Osteocyte (in vitro differentiated cells): ENCODE results near the gene ALDH3A2. TPM values are rescaled to one million over a fixed set of nuclear protein-coding genes. Genes with fewer than 3 reads are reported as not detected.

Experiments
- DNase-seq: peaks from one replicate; pipeline ENCODE4 v3.0.0; 2021; ENCODE audit warnings: mixed read lengths; ENCODE audit not compliant: unreplicated experiment; ENCODE audit errors: extremely low spot score
- H3K27ac Mint-ChIP-seq: one replicate; pipeline ENCODE4 v1.8.0; 2021; ENCODE audit warnings: mild to moderate bottlenecking, mixed read lengths; ENCODE audit not compliant: unreplicated experiment
- H3K27me3 Mint-ChIP-seq: one replicate; pipeline ENCODE4 v1.8.0; 2021; ENCODE audit warnings: mixed read lengths; ENCODE audit not compliant: unreplicated experiment
- H3K36me3 Mint-ChIP-seq: one replicate; pipeline ENCODE4 v1.8.0; 2021; ENCODE audit warnings: mixed read lengths; ENCODE audit not compliant: unreplicated experiment
- H3K4me1 Mint-ChIP-seq: one replicate; pipeline ENCODE4 v1.8.0; 2021; ENCODE audit warnings: mixed read lengths; ENCODE audit not compliant: unreplicated experiment
- H3K4me3 Mint-ChIP-seq: one replicate; pipeline ENCODE4 v1.8.0; 2021; ENCODE audit warnings: mild to moderate bottlenecking, moderate library complexity, mixed read lengths; ENCODE audit not compliant: unreplicated experiment
- H3K9me3 Mint-ChIP-seq: one replicate; pipeline ENCODE4 v1.8.0; 2021; ENCODE audit warnings: mixed read lengths; ENCODE audit not compliant: unreplicated experiment
- total RNA-seq: library from RNA; stranded (reverse); gene quantifications from 2 replicates; pipeline ENCODE4 v1.2.1, GENCODE V29; 2021
- TF ChIP-seq, protein P1 (sequence below): fragments of 200-600 bp; sonication (generic); IDR thresholded peaks from 2 replicates; pipeline ENCODE4 v1.5.0; 2021; ENCODE audit warnings: antibody characterized with exemption, mild to moderate bottlenecking, moderate library complexity

ALDH3A2 gene
- total RNA-seq, 1 donor from 2014 or later, result 97.1 TPM

DNA sequence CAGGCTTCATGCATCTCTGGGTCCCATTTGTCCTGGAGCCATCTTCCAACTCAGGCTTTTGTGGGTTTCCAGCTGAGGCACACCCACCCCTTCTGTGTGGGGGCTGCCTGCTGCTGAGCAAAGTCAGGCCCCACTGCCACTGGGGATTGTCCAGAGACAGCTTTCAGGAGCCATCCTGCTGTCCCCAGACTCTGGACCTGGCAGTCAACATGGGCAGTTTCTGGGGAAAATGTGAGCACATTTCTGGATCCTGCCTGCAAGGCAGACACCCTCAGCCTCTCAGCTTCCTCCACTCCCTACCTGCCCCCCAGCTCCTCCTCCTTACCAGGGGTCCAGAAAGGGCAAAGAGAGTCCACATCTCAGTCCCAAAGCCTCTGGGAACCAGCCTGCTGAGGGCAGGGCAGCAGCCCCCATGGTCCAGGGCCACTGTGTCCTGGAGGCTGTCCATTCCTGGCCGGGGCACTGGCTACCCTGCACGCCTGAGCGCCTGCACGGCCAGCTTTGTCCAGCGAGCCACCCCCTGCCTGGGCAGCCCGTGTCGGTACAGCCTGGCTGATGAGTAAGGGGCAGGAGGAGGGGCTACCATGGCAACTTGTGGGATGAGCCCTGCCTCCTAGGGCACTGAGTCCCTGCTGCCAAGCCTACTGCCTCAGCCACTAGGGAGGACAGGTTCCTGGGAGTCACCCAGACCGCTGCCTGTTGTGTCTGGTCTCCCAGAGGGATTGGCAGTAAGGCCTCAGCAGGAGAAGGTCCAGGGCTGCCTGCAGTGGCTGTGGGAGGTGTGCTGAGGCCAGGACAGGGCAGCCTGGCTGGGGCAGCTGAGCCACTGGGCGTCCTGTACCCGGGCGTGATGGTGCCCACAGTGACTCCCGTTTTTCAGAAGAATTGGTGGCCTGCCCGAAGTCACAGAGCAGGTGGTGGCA is 67.8 kb downstream of the ALDH3A2 start, which contains the start of gene SLC47A2:
SLC47A2 (minus strand) TSS at position 477 of the 923 bp plus-strand sequence; CDS start at position 448, 29 bp downstream.
- Mint-ChIP-seq H3K9me3 (no peaks in the 10 kb centered on the region), H3K27ac (no peak within 1 kb of the TSS), H3K4me3 (no peak within 1 kb of the TSS), H3K36me3 (no peaks in the 10 kb centered on the region), H3K27me3 (no peaks in the 10 kb centered on the region), H3K4me1 (peaks cover 19% of the 10 kb centered on the region)
- DNase-seq, result no peak
- TF ChIP-seq, protein P1, sequence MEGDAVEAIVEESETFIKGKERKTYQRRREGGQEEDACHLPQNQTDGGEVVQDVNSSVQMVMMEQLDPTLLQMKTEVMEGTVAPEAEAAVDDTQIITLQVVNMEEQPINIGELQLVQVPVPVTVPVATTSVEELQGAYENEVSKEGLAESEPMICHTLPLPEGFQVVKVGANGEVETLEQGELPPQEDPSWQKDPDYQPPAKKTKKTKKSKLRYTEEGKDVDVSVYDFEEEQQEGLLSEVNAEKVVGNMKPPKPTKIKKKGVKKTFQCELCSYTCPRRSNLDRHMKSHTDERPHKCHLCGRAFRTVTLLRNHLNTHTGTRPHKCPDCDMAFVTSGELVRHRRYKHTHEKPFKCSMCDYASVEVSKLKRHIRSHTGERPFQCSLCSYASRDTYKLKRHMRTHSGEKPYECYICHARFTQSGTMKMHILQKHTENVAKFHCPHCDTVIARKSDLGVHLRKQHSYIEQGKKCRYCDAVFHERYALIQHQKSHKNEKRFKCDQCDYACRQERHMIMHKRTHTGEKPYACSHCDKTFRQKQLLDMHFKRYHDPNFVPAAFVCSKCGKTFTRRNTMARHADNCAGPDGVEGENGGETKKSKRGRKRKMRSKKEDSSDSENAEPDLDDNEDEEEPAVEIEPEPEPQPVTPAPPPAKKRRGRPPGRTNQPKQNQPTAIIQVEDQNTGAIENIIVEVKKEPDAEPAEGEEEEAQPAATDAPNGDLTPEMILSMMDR, result no peak

DNA sequence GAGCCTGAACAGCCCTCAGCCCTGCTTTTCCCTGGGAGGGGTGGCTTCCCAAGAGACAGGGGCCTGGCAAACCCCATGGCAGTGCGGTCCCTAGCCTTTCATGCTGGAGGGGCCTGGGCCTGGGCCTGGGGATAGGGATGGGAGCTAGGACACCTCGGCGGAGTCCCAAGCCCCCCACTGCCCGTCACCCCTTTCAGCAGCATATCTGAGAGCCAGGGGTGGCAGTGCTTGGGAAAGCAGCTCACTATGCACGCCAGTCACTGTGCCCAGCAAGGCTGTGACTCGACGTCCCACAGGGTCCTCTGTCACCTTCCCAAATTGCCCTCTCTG is 68.4 kb downstream of the ALDH3A2 start:
- Mint-ChIP-seq H3K4me1 (peaks cover 19% of the 10 kb centered on the region), H3K36me3 (no peaks in the 10 kb centered on the region), H3K27ac (no peak overlapping the region), H3K4me3 (no peak overlapping the region), H3K9me3 (no peaks in the 10 kb centered on the region), H3K27me3 (no peaks in the 10 kb centered on the region)
- DNase-seq, result no peak
- TF ChIP-seq, protein P1, result no peak

GRCh38 chr17:19717411-19717908 is 68.9 kb downstream of the ALDH3A2 start:
- peaks cover 19% of the 10 kb centered on the region for H3K4me1 Mint-ChIP-seq
- no peaks in the 10 kb centered on the region for H3K9me3 Mint-ChIP-seq
- no peak for DNase-seq
- H3K4me3 Mint-ChIP-seq, result no peak overlapping the region
- no peaks in the 10 kb centered on the region for H3K36me3 Mint-ChIP-seq
- TF ChIP-seq, protein P1, result no peak
- H3K27ac Mint-ChIP-seq, result no peak overlapping the region
- no peaks in the 10 kb centered on the region for H3K27me3 Mint-ChIP-seq

DNA sequence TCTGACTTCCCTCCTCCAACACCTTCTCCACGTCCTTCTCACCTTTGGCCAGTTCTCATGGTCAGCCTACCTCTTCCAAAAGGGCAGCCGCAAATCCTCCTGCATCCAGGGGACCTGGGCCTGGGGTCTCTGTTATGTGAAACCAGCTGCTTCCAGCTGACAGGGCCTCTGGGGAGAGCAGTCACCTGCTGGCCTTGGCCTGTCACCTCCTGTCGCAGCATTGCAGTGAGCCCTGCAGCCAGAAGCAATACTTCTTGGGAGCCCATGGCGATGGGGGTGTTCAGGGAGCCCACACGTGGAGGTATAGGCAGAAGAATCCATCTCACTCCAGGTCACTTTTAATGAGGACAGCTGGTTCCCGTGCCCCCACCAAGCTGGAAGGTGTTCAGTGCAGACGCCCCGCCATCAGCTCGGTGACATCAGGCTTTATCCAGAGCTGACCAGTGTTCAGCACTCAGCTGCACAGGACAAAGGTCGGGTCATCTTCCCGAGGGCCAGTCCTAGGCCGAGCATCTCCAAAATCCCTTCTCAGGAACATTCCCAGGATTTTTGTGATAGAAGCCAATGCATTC is 69.6 kb downstream of the ALDH3A2 start:
- H3K4me3 Mint-ChIP-seq, result no peak overlapping the region
- peaks cover 19% of the 10 kb centered on the region for H3K4me1 Mint-ChIP-seq
- no peak for DNase-seq
- H3K27me3 Mint-ChIP-seq, result no peaks in the 10 kb centered on the region
- no peaks in the 10 kb centered on the region for H3K9me3 Mint-ChIP-seq
- TF ChIP-seq, protein P1, result no peak
- no peaks in the 10 kb centered on the region for H3K36me3 Mint-ChIP-seq
- H3K27ac Mint-ChIP-seq, result no peak overlapping the region
